ENCODE data around the gene SLC37A1. TPM values are rescaled to one million over a fixed set of nuclear protein-coding genes. Genes with fewer than 3 reads are reported as not detected.

SLC37A1 gene
- total and polyA plus RNA-seq, 9 of the 15 experiments (the other 6 are each of a cell fraction or from before 2014, with no cell fraction given) = 0.06 to 3.4 (median 0.40) TPM

DNA sequence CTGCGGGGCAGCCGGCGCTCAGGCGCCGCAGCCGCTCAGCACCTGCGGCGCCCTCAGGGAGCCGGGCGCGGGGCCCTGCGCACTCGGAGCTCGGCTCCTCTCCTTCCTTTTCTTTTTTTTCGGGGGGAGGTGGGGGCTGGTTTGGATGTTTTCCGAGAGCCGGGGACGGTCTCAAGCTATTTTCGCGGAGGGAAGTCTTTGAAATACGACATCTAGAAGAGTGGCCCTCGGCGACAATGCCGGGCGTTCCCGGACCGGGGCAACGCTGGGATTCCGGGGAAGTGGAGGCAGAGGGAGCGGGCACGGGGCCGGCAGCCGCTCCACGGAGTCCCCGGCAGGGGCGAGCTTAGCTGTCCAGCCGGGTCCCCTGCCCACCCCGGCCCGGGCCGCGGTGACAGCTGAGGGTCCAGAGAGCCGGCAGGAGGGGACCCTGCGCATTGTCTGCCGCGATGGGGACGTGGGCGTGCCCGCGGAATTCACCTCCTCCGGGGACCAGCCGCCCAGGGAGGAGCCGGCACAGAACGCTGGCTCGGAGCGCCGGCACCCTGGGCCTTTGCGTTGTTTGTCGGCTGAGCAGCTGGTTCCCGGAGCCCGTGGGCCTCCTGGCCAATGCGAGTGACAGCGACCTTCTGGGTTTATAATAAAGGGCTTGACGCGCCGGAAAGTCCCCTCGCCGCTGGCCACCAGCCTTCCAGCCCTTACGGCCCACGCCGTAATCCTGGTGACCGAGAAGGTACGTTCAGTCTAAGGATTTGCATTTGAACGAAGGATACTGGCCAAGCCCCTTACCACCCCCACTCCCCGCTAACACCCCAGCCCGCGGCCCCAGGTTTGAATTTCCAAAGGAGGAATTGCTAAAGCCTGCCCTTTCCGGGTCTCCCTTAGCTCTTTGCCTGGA, 582 bp downstream of the SLC37A1 start (continued):
- TF ChIP-seq, protein P1, sequence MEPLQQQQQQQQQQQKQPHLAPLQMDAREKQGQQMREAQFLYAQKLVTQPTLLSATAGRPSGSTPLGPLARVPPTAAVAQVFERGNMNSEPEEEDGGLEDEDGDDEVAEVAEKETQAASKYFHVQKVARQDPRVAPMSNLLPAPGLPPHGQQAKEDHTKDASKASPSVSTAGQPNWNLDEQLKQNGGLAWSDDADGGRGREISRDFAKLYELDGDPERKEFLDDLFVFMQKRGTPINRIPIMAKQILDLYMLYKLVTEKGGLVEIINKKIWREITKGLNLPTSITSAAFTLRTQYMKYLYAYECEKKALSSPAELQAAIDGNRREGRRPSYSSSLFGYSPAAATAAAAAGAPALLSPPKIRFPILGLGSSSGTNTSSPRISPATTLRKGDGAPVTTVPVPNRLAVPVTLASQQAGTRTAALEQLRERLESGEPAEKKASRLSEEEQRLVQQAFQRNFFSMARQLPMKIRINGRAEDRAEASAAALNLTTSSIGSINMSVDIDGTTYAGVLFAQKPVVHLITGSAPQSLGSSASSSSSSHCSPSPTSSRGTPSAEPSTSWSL (CRISPR knock-in tag; IDR thresholded peaks at IDR 0.05; ENCODE audit: borderline replicate concordance) = no peak
- TF ChIP-seq RERE (CRISPR knock-in tag; IDR thresholded peaks at IDR 0.05; ENCODE audit: borderline replicate concordance) = no peak
- TF ChIP-seq, protein P2, sequence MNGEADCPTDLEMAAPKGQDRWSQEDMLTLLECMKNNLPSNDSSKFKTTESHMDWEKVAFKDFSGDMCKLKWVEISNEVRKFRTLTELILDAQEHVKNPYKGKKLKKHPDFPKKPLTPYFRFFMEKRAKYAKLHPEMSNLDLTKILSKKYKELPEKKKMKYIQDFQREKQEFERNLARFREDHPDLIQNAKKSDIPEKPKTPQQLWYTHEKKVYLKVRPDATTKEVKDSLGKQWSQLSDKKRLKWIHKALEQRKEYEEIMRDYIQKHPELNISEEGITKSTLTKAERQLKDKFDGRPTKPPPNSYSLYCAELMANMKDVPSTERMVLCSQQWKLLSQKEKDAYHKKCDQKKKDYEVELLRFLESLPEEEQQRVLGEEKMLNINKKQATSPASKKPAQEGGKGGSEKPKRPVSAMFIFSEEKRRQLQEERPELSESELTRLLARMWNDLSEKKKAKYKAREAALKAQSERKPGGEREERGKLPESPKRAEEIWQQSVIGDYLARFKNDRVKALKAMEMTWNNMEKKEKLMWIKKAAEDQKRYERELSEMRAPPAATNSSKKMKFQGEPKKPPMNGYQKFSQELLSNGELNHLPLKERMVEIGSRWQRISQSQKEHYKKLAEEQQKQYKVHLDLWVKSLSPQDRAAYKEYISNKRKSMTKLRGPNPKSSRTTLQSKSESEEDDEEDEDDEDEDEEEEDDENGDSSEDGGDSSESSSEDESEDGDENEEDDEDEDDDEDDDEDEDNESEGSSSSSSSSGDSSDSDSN (IDR thresholded peaks at IDR 0.05; ENCODE audit: borderline replicate concordance in 1 of 2, low read depth in 2 of 2, low read length in 2 of 2) = 0 out of 4 replicates have a peak, but pooled peaks of 1 of the 2 experiments have one; percentile 51
- no peak for TF ChIP-seq ZNF408 (CRISPR knock-in tag; IDR thresholded peaks at IDR 0.05; ENCODE audit: low read depth)
- TF ChIP-seq, protein P3, sequence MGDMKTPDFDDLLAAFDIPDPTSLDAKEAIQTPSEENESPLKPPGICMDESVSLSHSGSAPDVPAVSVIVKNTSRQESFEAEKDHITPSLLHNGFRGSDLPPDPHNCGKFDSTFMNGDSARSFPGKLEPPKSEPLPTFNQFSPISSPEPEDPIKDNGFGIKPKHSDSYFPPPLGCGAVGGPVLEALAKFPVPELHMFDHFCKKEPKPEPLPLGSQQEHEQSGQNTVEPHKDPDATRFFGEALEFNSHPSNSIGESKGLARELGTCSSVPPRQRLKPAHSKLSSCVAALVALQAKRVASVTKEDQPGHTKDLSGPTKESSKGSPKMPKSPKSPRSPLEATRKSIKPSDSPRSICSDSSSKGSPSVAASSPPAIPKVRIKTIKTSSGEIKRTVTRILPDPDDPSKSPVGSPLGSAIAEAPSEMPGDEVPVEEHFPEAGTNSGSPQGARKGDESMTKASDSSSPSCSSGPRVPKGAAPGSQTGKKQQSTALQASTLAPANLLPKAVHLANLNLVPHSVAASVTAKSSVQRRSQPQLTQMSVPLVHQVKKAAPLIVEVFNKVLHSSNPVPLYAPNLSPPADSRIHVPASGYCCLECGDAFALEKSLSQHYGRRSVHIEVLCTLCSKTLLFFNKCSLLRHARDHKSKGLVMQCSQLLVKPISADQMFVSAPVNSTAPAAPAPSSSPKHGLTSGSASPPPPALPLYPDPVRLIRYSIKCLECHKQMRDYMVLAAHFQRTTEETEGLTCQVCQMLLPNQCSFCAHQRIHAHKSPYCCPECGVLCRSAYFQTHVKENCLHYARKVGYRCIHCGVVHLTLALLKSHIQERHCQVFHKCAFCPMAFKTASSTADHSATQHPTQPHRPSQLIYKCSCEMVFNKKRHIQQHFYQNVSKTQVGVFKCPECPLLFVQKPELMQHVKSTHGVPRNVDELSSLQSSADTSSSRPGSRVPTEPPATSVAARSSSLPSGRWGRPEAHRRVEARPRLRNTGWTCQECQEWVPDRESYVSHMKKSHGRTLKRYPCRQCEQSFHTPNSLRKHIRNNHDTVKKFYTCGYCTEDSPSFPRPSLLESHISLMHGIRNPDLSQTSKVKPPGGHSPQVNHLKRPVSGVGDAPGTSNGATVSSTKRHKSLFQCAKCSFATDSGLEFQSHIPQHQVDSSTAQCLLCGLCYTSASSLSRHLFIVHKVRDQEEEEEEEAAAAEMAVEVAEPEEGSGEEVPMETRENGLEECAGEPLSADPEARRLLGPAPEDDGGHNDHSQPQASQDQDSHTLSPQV (IDR thresholded peaks at IDR 0.05) = no peak
- no peak for TF ChIP-seq HLTF (IDR thresholded peaks at IDR 0.05)
- no peak for TF ChIP-seq SIX5 (IDR thresholded peaks at IDR 0.05; ENCODE audit: borderline replicate concordance in 1 of 2, insufficient read depth in 1 of 2, low read depth in 1 of 2, low read length in 2 of 2)

All from K562 (cell line).